GM23338 (cell line): ENCODE data around the gene FAM228B. TPM values are rescaled to one million over a fixed set of nuclear protein-coding genes. Genes with fewer than 3 reads are reported as not detected.

ENCODE experiments used
- ATAC-seq: fragments of 200-7000 bp; cut with Tn5 transposase; 3 replicates; pipeline ENCODE4 v1.9.1; 2020
- DNase-seq: peaks from one replicate; pipeline ENCODE4 v3.0.0-alpha.2; 2015; ENCODE audit warnings: low spot score
- H2AFZ ChIP-seq: fragments of 200-600 bp; sonication (generic); 2 replicates; pipeline ENCODE4 v1.8.0; 2016; ENCODE audit warnings: antibody characterized with exemption, mild to moderate bottlenecking, moderate library complexity
- H3F3A ChIP-seq: fragments of 200-600 bp; sonication (generic); replicated peaks from 2 replicates; pipeline ENCODE4 v1.8.0; 2017; ENCODE audit warnings: antibody characterized with exemption, mixed run types, low read depth
- H3K27ac ChIP-seq: fragments of 200-600 bp; sonication (generic); 2 replicates; pipeline ENCODE4 v1.6.1; 2016; ENCODE audit warnings: low read depth
- H3K27me3 ChIP-seq: fragments of 200-600 bp; sonication (generic); 2 replicates; pipeline ENCODE4 v1.8.0; 2016; ENCODE audit warnings: mild to moderate bottlenecking, mixed run types, moderate library complexity; ENCODE audit not compliant: insufficient read depth
- H3K36me3 ChIP-seq: fragments of 200-600 bp; sonication (generic); 2 replicates; pipeline ENCODE4 v1.8.0; 2016; ENCODE audit warnings: mild to moderate bottlenecking; ENCODE audit not compliant: insufficient read depth
- H3K4me1 ChIP-seq: fragments of 200-600 bp; sonication (generic); 2 replicates; pipeline ENCODE4 v1.8.0; 2016; ENCODE audit warnings: mild to moderate bottlenecking, moderate library complexity; ENCODE audit not compliant: insufficient read depth
- H3K4me2 ChIP-seq: fragments of 200-600 bp; sonication (generic); 2 replicates; pipeline ENCODE4 v1.7.1; 2017; ENCODE audit warnings: mixed run types
- H3K4me3 ChIP-seq: fragments of 200-600 bp; sonication (generic); 2 replicates; pipeline ENCODE4 v1.6.1; 2016; ENCODE audit warnings: mixed run types
- H3K79me2 ChIP-seq: fragments of 200-600 bp; sonication (generic); replicated peaks from 2 replicates; pipeline ENCODE4 v1.8.0; 2017; ENCODE audit warnings: mild to moderate bottlenecking; ENCODE audit not compliant: insufficient read depth
- H3K9me2 ChIP-seq: fragments of 200-600 bp; sonication (generic); 2 replicates; pipeline ENCODE4 v1.8.0; 2017; ENCODE audit not compliant: insufficient read depth
- H4K20me1 ChIP-seq: fragments of 200-600 bp; sonication (generic); replicated peaks from 2 replicates; pipeline ENCODE4 v1.8.0; 2017; ENCODE audit warnings: mild to moderate bottlenecking; ENCODE audit not compliant: insufficient read depth
- H3K27ac Mint-ChIP-seq: 2 replicates; pipeline ENCODE4 v1.8.0; 2020; ENCODE audit warnings: inconsistent platforms, mild to moderate bottlenecking, moderate library complexity, mixed read lengths
- H3K27me3 Mint-ChIP-seq: 3 replicates; pipeline ENCODE4 v1.8.0; 2022; ENCODE audit warnings: low read depth, mild to moderate bottlenecking, moderate library complexity, mixed read lengths, inconsistent platforms; ENCODE audit not compliant: insufficient read depth, poor library complexity
- H3K36me3 Mint-ChIP-seq: 3 replicates; pipeline ENCODE4 v1.8.0; 2021; ENCODE audit warnings: low read depth, mild to moderate bottlenecking, inconsistent platforms, moderate library complexity, mixed read lengths
- H3K4me1 Mint-ChIP-seq: 3 replicates; pipeline ENCODE4 v1.8.0; 2020; ENCODE audit warnings: mild to moderate bottlenecking, inconsistent platforms, mixed read lengths
- H3K4me3 Mint-ChIP-seq: 3 replicates; pipeline ENCODE4 v1.8.0; 2021; ENCODE audit warnings: moderate library complexity, mild to moderate bottlenecking, inconsistent platforms, mixed read lengths
- H3K9me3 Mint-ChIP-seq: 3 replicates; pipeline ENCODE4 v1.8.0; 2020; ENCODE audit warnings: moderate library complexity, mild to moderate bottlenecking, inconsistent platforms, mixed read lengths
- CREB1 ChIP-seq: fragments of 250-450 bp; sonication (Bioruptor Pico); IDR thresholded peaks from 2 replicates; pipeline ENCODE4 v1.5.0; 2020; ENCODE audit warnings: low read depth, mild to moderate bottlenecking, moderate library complexity
- CTCF ChIP-seq, 2 experiments: fragments of 200-600 bp in 1 of 2; sonication (generic) in 1 of 2; conservative IDR thresholded peaks; 2 replicates each; pipeline versions ENCODE4 v1.5.1 to v1.6.1; 2016 to 2017; ENCODE audit warnings: antibody characterized with exemption in 2 of 2, low read depth in 2 of 2, mild to moderate bottlenecking in 2 of 2, moderate library complexity in 1 of 2
- ETS1 ChIP-seq: IDR thresholded peaks from 2 replicates; pipeline ENCODE4 v1.6.1; 2016; ENCODE audit warnings: antibody characterized with exemption
- JUNB ChIP-seq: IDR thresholded peaks from one replicate; pipeline ENCODE4 v1.6.1; 2016; ENCODE audit warnings: antibody characterized with exemption; ENCODE audit not compliant: unreplicated experiment
- NANOG ChIP-seq: IDR thresholded peaks from 2 replicates; pipeline ENCODE4 v1.6.1; 2016; ENCODE audit warnings: antibody characterized with exemption, borderline replicate concordance
- POLR2AphosphoS5 ChIP-seq: IDR thresholded peaks from 2 replicates; pipeline ENCODE4 v1.6.1; 2016; ENCODE audit warnings: antibody characterized with exemption, low read depth
- REST ChIP-seq: IDR thresholded peaks from one replicate; pipeline ENCODE4 v1.6.1; 2018; ENCODE audit warnings: antibody characterized with exemption; ENCODE audit not compliant: unreplicated experiment
- STAT1 ChIP-seq: IDR thresholded peaks from one replicate; pipeline ENCODE4 v1.6.1; 2016; ENCODE audit warnings: antibody characterized with exemption; ENCODE audit not compliant: unreplicated experiment
- ZNF114 ChIP-seq: fragments of 250-450 bp; sonication (Bioruptor Pico); IDR thresholded peaks from 2 replicates; pipeline ENCODE4 v1.5.0; 2020; ENCODE audit warnings: mild to moderate bottlenecking, moderate library complexity
- ZNF331 ChIP-seq: fragments of 250-450 bp; sonication (Bioruptor Pico); IDR thresholded peaks from 2 replicates; pipeline ENCODE4 v1.5.0; 2020; ENCODE audit warnings: low read depth, mild to moderate bottlenecking, moderate library complexity
- polyA plus RNA-seq: library from polyadenylated mRNA; unstranded; fragments of >200 nt; fragmentation: Nextera tagmentation; extraction: Ambion mirVana; gene quantifications from 2 replicates; pipeline ENCODE4 v1.2.1, GENCODE V29; 2016
- total RNA-seq: library from RNA; depleted of rRNA; stranded (reverse); fragments of >200 nt; shearing (Covaris generic); gene quantifications from 2 replicates; pipeline ENCODE4 v1.2.3, GENCODE V29; 2014

FAM228B gene
- total and polyA plus RNA-seq, 2 experiments from 2014 or later: 3.4 to 7.9 TPM

GRCh38 chr2:24122366-24123194 lies 689 bp upstream of the FAM228B start:
- Histone ChIP-seq H3K9me2 (no peaks in the 10 kb centered on the region), H3K36me3 (no peaks in the 10 kb centered on the region), H4K20me1 (no peaks in the 10 kb centered on the region), H2AFZ (peak overlapping the region; percentile 96), H3K4me3 (peak overlapping the region; percentile 64), H3F3A (no peaks in the 10 kb centered on the region), H3K4me1 (peaks cover 24% of the 10 kb centered on the region), H3K4me2 (peak overlapping the region; percentile 89), H3K27ac (no peak overlapping the region), H3K27me3 (peaks cover 11% of the 10 kb centered on the region), H3K79me2 (no peaks in the 10 kb centered on the region)
- Mint-ChIP-seq H3K4me3 (peak overlapping the region; percentile 78), H3K27ac (no peak overlapping the region), H3K9me3 (no peaks in the 10 kb centered on the region), H3K36me3 (no peaks in the 10 kb centered on the region), H3K27me3 (peaks cover 2% of the 10 kb centered on the region), H3K4me1 (peaks cover 23% of the 10 kb centered on the region)
- TF ChIP-seq STAT1: no peak
- TF ChIP-seq POLR2AphosphoS5: no peak
- no peak for TF ChIP-seq ZNF331 (CRISPR knock-in tag)
- TF ChIP-seq CREB1: no peak
- ATAC-seq: peak; percentile 70
- peak; percentile 72 for DNase-seq

GRCh38 chr2:24123922-24124580 lies 782 bp downstream of the FAM228B start:
- peaks cover 24% of the 10 kb centered on the region for H3K4me1 ChIP-seq
- Mint-ChIP-seq H3K36me3 (no peaks in the 10 kb centered on the region), H3K27me3 (peaks cover 2% of the 10 kb centered on the region), H3K4me3 (peak overlapping the region; percentile 80), H3K27ac (no peak overlapping the region), H3K9me3 (no peaks in the 10 kb centered on the region), H3K4me1 (peaks cover 23% of the 10 kb centered on the region)
- H3K36me3 ChIP-seq: no peaks in the 10 kb centered on the region
- no peaks in the 10 kb centered on the region for H3F3A ChIP-seq
- peak overlapping the region; percentile 89 for H3K4me2 ChIP-seq
- ATAC-seq: peak; percentile 12
- peak overlapping the region; percentile 64 for H3K4me3 ChIP-seq
- DNase-seq: no peak
- no peaks in the 10 kb centered on the region for H4K20me1 ChIP-seq
- peaks cover 11% of the 10 kb centered on the region for H3K27me3 ChIP-seq
- no peaks in the 10 kb centered on the region for H3K9me2 ChIP-seq
- H2AFZ ChIP-seq: peak overlapping the region; percentile 87
- H3K27ac ChIP-seq: no peak overlapping the region
- H3K79me2 ChIP-seq: no peaks in the 10 kb centered on the region
- TF ChIP-seq POLR2AphosphoS5 (no peak), ZNF114 (no peak), NANOG (no peak), ETS1 (no peak), STAT1 (no peak), CTCF (conservative IDR thresholded peaks at IDR 0.05; ENCODE audit: low read depth in 2 of 2) (no peak), REST (no peak), JUNB (no peak), ZNF331 (CRISPR knock-in tag) (no peak)
